NCI-H524 (cell line): Measurements from ENCODE around the gene KLHL30.
A peak's percentile ranks its signal among the peaks of the same experiment; 100 is the strongest.

Source experiments
- DNase-seq, 2 experiments: peaks; one replicate each; lab custom pipeline; 2025; lab: John Stamatoyannopoulos, UW

Gene KLHL30

GRCh38 chr2:238130696-238131628, 7.5 kb upstream of the KLHL30 start:
- no peak for DNase-seq

- DNase-seq: no peak
These were observed 6.6 kb upstream of the KLHL30 start for GRCh38 chr2:238131761-238132462.

- no peak for DNase-seq
These were observed 5.7 kb upstream of the KLHL30 start for GRCh38 chr2:238132463-238133450.

GRCh38 chr2:238133499-238134392, 4.7 kb upstream of the KLHL30 start:
- DNase-seq: no peak

GRCh38 chr2:238134393-238134785, 4.1 kb upstream of the KLHL30 start:
- DNase-seq: no peak

GRCh38 chr2:238135601-238136150, 2.8 kb upstream of the KLHL30 start:
- no peak for DNase-seq

GRCh38 chr2:238136820-238137537, 1.5 kb upstream of the KLHL30 start:
- DNase-seq: no peak

- no peak for DNase-seq
These were observed 583 bp upstream of the KLHL30 start for GRCh38 chr2:238137885-238138284.

- DNase-seq: no peak
These were observed 950 bp downstream of the KLHL30 start for GRCh38 chr2:238139196-238140039.

- DNase-seq: no peak
These were observed 1.6 kb downstream of the KLHL30 start for GRCh38 chr2:238140040-238140439.

GRCh38 chr2:238140721-238141540, 2.5 kb downstream of the KLHL30 start:
- no peak for DNase-seq

GRCh38 chr2:238141541-238142318, 3.3 kb downstream of the KLHL30 start:
- DNase-seq: no peak

- no peak for DNase-seq
These were observed 4.1 kb downstream of the KLHL30 start for GRCh38 chr2:238142382-238143205.

- DNase-seq: peak; percentile 41 to 77
These were observed 4.9 kb downstream of the KLHL30 start for GRCh38 chr2:238143239-238143951.

- DNase-seq: no peak
These were observed 5.8 kb downstream of the KLHL30 start for GRCh38 chr2:238144262-238144661.

GRCh38 chr2:238145046-238145445, 6.6 kb downstream of the KLHL30 start:
- DNase-seq: no peak
